ENCODE data around the gene GOLM1. TPM values are rescaled to one million over a fixed set of nuclear protein-coding genes. Genes with fewer than 3 reads are reported as not detected.

GOLM1 gene
- total RNA-seq, 4 donors from 2014 or later: 4.6 to 11.1 (median 7.1) TPM

- DNase-seq (ENCODE audit: low spot score in 2 of 2): no peak
- 96 to 100% methylated on average over 2 of the region's 2 CpGs for WGBS, 2 donors
- TF ChIP-seq POLR2A (IDR thresholded peaks at IDR 0.05) (no peak), CTCF (IDR thresholded peaks at IDR 0.05) (no peak)
- intact Hi-C loops (cut with DNase I; ENCODE audit: low total_unique reads): no loop called here
- no peak overlapping the region for H3K4me3 ChIP-seq (ENCODE audit: low read depth, poor library complexity, severe bottlenecking)
Measured at GRCh38 chr9:85984457-85984856, 114.9 kb downstream of the GOLM1 start.

- WGBS, 2 donors: 85 to 87% methylated on average over 3 of the region's 3 CpGs
- H3K4me3 ChIP-seq (ENCODE audit: low read depth, poor library complexity, severe bottlenecking): no peak overlapping the region
- intact Hi-C loops (cut with DNase I; ENCODE audit: low total_unique reads): no loop called here
- no peak for TF ChIP-seq POLR2A (IDR thresholded peaks at IDR 0.05)
- no peak for TF ChIP-seq CTCF (IDR thresholded peaks at IDR 0.05)
- DNase-seq (ENCODE audit: low spot score in 2 of 2): no peak
Measured at GRCh38 chr9:85981369-85981768, 118.0 kb downstream of the GOLM1 start.

- DNase-seq (ENCODE audit: low spot score in 2 of 2): no peak
- 95% methylated on average over 4 of the region's 4 CpGs for WGBS, 2 donors
- intact Hi-C loops (cut with DNase I; ENCODE audit: low total_unique reads): no loop called here
- no peak overlapping the region for H3K4me3 ChIP-seq (ENCODE audit: low read depth, poor library complexity, severe bottlenecking)
- TF ChIP-seq POLR2A (IDR thresholded peaks at IDR 0.05) (no peak), CTCF (IDR thresholded peaks at IDR 0.05) (no peak)
Measured at GRCh38 chr9:85978496-85978895, 120.9 kb downstream of the GOLM1 start.

Other genes starting within 250 kb of the GOLM1 start
- gene NAA35, start 158.4 kb downstream of the GOLM1 start, total RNA-seq: 10 to 100 TPM; 11.4 to 15.2 (median 12.3) TPM
- under 1 TPM in 2 of 4 donors, not detected in 2; 0.16 to 0.63 TPM for gene C9orf153, start 160.1 kb upstream of the GOLM1 start, total RNA-seq
- 10 to 100 TPM; 24.1 to 36.1 (median 27.6) TPM for gene ISCA1, start 183.0 kb upstream of the GOLM1 start, total RNA-seq